ENCODE data around the gene PTPRA.
"Not testable (repeated sequence)": the region's sequence is repeated elsewhere in the genome, so short reads cannot be mapped to it uniquely, and the experiment has no call there.

Gene PTPRA

DNA sequence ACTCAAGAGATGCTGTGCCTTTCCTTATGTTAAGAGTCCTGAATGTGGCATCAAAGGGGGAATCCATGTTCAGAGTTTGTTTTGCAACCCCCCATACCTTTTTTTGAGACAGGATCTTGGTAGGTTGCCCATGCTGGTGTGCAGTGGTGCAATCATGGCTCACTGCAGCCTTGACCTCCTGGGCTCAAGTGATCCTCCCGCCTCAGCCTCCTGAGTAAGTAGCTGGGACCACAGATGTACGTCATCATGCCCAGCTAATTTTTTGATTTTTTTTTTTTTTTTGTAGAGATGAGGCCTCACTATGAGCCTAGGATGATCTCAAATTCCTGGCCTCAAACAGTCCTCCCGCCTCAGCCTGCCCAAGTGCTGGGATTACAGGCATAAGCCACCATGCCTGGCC lies 16.5 kb downstream of the PTPRA start:
- no peak for DNase-seq (ENCODE audit: low spot score)

DNA sequence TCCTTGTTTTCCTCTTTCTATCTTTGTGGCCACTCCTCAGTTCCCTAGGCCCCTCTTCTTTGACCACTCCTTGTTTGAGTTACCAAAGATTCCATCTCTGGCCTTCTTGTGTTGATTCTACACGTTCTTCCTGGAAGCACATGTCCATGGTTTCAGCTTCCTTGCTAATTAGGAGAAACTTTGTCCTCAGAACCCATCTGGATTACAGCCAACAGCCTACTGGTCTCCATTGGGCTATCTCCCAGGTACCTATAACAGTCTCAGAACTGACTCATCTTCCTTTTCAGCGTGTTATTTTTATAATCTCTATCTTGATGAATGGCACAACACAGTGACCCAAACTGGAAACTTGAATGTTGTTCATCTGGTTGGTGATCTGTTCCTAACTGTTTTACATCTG lies 17.5 kb downstream of the PTPRA start:
- DNase-seq (ENCODE audit: low spot score) = no peak

DNA sequence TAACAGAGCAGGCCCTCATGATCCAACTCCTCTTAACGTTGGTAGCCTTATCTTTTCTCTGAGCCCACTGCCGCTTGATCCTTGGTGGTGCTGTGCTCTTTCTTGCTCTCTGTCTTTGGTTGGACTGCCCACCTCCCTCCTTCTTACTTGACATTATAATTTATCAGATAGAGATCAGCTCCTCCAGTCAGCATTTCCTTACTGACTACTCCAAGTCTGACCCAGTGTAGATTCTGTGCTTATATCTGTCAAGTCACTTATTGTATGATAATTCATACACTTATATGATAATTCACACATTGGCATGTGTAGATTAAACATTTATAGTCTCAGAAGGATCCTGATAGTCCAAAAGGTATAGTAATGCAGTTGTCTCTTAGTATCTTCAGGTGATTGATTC lies 18.1 kb downstream of the PTPRA start:
- no peak for DNase-seq (ENCODE audit: low spot score)

DNA sequence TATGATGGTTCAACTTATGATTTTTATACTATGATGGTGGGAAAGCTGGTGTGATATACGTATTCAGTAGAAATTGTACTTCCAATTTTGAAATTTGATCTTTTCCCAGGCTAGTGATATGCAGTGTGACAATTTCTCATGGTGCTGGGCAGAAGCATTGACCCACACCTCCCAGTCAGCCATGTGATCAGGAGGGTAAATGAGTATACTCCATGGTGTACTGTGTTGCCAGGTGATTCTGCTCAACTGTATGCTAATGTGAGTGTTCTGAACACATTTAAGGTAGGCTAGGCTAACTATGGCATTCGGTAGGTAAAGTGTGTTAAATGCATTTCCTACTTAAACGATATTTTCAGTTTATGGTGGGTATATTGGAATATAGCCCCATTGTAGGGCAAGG lies 19.1 kb downstream of the PTPRA start:
- no peak for DNase-seq (ENCODE audit: low spot score)

DNA sequence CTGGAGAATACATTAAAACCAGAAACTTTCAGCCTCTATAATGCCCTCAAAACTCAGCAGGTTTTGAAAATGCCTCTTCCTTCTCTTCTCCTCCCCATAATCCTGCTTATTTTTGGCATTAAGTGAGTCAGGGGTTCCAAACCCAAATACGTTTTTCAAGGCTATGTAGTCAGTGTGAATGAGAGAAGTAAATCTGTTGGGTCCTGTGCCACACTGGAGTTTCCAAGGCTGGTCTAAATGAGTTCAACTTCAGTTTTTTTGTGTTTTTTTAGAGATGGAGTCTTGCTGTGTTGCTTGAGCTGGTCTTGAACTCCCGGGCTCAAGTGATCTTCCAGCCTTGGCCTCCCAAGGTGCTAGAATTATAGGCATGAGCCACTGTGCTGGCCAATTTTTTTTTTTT lies 20.9 kb downstream of the PTPRA start:
- DNase-seq (ENCODE audit: low spot score) = no peak

DNA sequence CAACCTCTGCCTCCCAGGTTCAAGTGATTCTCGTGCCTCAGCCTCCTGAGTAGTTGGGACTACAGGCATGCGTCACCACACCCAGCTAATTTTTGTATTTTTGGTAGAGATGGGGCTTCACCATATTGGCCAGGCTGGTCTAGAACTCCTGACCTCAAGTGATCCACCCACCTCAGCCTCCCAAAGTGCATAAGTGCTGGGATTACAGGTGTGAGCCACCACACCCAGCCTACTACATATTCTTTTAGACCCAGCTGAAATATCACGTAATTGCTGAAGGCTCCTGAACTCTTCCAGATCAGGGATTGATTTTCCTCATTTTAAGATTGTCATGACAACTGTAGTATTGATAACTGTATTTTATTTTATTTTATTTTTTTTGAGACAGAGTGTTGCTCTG lies 21.9 kb downstream of the PTPRA start:
- not testable (repeated sequence) for DNase-seq (ENCODE audit: low spot score)

DNA sequence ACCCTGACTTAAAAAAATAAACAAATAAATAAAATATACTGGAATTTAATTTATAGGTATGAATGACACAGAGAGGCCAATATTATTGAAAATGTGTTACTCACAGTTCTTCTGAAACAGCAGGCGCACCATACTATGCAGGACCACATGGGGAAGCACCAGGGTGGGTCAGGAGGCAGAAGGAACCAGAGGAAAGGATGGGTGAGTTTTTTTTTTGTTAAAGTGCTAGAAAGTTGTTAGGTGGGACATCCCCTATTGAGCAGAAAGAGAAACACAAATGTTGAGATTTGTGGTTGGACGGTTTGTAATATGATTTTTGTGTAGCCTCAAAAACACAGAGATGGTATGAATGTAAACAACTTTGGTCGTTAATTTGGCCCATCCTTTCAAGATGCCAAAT lies 26.0 kb downstream of the PTPRA start:
- no peak for DNase-seq (ENCODE audit: low spot score)

DNA sequence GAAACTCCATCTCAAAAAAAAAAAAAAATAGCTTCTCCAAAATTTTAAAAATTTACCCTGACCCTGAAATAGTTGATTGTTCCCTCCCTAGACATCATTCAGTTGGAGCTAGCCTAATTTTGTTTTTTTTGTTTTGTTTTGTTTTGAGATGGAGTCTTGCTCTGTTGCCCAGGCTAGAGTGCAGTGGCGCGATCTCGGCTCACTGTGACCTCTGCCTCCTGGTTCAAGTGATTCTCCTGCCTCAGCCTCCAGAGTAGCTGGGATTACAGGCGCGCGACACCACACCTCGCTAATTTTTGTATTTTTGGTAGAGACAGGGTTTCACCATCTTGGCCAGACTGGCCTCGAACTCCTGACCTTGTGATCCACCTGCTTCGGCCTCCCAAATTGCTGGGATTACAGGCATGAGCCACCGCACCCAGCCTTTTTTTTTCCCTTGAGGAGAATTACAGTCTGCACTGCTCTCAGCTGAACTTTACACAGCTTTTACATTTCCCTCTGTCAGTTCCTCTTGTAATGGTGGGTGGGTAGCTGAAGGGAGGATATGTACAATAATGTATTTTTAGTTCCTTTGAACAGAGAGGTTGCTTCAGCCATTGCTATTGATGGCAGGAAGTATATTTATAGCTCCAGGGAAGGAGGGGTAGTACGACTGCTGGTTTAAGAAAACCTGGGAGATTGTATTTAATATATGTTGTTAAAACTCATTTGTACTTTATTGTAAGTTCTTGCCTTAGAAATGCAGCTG lies 27.7 kb downstream of the PTPRA start:
- DNase-seq (ENCODE audit: low spot score) = no peak

DNA sequence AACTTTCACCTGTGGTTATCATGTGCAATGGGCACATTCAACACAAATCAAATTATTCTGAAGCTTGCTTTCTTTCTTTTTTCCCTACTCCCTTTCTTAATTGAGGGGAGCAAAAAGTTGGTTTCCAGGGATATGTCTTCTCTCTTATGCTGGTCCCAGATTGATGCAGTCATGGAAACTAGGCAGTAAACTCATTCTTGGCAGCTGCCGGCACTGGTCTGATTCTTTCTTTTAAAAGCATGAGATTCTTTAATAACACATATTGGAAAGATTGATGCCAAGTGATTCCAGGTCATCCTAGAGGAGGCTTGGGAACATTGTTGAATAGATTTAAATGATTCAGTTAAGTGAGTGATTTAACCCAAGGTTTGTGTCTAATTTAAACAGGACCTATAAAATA lies 29.0 kb downstream of the PTPRA start:
- DNase-seq (ENCODE audit: low spot score) = no peak

DNA sequence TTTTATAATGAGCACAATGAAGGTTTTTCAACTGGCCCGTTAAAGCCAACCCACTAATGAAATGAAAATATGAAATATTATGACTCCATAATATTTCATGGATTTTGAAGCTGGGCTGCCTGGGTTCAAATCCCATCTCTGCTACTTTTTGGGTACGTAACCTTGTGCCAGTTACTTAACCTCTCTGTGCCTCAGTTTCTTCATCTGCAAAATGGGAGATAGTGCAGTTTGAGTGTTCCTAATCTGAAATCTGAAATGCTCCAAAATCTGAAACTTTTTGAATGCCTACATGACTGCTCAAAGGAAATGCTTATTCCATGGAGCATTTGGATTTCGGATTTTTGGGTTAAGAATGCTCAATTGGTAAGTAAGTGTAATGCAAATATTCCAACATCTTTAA lies 29.5 kb downstream of the PTPRA start:
- no peak for DNase-seq (ENCODE audit: low spot score)

DNA sequence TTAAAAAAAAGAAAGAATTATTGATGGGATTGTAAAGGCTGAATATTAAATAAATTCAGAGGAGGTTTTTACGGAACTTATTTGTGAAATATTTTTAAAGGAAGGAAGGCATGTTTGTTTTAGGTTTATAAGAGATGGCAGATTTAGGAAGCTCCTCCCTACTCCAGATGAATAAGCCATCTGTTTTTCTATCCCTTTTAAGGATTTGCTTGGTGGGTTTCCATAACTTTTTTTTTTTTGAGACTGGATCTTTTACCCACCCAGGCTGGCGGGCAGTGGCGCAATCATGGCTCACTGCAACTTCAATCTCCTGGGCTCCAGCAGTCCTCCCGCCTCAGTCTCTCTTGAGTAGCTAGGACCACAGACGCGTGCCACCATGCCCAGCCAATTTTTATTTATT lies 30.4 kb downstream of the PTPRA start:
- DNase-seq (ENCODE audit: low spot score) = no peak

DNA sequence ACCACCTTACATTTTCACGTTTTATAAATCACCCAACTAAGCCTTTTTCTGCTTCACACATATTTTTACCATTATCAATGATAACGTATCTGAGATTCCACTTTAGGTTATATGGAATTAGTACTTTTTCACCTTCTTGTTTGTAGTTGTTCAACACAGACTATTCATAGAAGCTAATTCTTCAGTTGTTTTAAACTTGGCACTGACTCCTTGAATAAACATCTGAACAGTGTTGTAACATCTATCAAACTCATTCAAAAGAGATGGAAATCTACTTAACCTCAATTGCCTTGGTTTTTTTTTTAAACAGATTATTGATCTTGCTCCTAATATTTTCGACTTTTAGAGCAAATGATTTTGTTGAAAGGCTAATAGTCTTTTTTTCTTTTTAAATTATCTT lies 34.2 kb downstream of the PTPRA start:
- DNase-seq (ENCODE audit: low spot score) = no peak

DNA sequence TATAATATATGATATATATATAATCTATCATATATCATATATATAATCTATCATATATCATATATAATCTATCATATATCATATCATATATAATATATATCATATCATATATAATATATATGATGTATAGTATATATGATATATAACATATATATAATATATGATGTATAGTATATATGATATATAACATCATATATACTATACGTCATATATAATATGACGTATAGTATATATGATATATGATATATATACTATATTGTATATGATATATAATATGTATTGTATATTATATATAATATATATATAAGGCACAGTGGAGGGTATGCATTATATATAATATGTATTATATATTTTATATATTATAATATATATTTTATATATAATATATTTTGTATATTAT lies 36.7 kb downstream of the PTPRA start:
- DNase-seq (ENCODE audit: low spot score) = no peak

DNA sequence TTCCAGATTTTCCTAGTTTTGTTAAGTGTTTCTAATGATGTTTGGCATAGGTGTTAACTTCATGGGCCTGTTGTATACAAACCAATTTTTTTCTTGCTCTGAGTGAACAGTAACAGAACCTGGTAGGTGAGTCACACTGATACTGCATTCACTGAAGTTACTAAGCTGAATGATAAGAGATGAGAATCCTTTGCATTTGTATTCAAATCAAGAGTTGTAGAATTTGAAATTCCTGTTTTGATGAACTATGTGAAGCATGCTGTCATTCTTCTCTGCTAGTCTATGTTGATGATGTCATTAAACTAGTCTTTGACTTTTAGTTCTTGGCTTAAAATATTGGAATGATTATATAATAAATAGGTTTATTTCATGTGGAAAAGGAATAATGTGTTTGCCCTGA lies 37.9 kb downstream of the PTPRA start:
- no peak for DNase-seq (ENCODE audit: low spot score)

DNA sequence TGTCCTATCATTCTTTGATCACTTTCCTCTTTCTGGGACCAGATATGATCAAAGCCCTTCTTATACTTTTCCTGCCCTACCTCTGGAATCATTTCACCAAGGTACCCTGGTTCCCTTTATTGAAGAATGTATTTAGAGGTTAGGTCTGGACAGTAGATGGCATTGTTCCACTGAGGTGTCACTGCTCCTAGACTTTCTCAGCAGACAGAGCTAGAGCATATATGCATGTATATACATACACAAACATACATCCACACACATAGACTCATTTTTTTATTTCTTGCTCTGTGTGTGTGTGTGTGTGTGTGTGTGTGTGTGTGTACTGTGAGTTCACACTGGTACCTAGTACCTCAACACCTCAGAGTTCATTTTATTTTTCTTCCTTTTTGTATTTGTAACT lies 40.9 kb downstream of the PTPRA start:
- no peak for DNase-seq (ENCODE audit: low spot score)

DNA sequence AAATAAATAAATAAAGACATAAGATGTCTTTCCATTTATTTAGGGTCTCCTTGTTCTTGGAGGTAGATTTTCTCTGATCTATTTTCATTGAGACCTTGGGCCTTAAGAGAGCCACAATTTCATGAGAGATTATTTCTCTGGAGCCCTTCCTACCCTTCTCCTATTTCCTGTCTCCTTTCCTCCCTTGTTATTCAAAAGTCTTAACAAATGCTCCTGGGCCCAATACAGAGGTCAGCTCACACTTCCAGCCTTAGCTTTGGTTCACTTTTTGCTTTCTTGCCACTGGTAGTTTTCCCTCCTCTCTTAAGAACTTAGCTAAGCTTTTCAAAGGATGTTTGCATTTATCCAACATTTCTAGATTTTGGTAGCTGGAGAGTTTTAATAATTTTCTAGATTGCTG lies 44.0 kb downstream of the PTPRA start:
- DNase-seq (ENCODE audit: low spot score) = no peak

DNA sequence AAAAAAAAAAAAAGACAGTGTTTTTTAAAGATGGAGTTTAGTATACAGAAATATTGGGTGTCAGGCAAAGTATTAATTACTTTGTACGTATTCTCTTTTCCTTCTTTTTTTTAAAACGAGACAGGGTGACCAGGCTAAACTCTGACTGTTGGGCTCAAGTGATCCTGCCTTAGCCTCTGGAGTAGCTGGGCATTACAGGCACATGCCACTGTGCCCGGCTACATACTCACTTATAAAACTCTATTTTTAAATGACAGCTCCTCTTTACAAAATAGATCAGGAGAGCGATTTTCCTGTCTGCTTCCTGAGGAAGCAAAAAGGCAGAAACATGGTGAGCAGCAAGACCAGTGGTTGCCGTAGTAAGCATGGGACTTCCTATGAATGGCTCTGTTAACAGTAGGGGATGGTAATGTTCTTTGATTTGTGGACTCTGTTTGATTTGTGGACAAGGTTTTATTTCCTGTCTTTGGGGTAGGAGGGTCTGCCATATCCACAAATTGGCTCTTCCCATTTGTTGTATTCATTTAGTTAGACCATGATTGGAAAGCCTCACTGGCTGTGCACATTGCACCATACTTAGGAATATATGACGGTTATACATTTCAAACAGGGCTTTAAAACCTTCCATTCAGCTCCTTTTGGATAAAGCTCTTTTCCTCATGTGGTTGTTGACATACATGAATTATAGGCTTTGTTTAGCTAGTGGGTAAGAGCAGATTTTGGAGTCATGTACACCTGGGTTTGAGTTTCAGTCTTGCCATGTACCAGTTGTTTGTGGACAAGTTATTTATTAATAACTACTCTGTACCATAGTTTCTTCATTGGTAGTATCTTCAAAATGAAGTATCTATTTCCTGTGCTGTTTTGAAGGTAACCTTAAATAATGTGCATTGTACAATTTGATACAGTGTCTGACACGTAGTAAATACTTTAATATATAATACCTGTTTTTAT lies 45.1 kb downstream of the PTPRA start:
- no peak for DNase-seq (ENCODE audit: low spot score)

DNA sequence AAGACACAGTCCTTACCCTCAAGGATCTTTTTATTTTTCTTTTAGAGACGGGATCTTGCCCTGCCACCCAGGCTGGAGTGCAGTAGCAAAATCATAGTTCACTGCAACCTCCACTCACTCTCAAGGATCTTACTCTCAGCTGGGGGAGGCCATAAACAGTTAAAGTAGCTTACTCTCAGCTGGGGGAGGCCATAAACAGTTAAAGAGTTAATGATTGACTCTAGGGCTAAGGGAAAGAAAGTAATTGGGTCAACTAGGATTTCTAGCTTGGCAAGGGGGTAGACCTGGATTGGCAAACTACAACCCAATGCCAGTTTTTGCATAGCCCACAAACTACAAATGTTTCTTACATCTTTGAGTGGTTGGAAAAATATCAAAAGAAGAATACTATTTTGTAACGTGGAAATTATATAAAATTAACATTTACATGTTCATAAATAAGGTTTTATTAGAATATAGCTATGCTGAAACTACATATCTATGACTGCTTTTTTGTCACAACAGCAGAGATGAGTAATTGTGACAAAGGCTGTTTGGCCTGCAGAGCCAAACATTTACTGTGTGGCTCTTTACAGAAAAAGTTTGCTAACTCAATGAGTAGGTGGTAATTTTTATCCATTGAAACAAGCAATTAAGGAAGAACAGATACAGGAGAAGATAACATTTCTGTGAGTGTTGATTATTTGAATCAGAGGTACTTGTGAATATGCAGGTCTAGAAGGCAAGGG lies 46.4 kb downstream of the PTPRA start:
- DNase-seq (ENCODE audit: low spot score) = no peak

DNA sequence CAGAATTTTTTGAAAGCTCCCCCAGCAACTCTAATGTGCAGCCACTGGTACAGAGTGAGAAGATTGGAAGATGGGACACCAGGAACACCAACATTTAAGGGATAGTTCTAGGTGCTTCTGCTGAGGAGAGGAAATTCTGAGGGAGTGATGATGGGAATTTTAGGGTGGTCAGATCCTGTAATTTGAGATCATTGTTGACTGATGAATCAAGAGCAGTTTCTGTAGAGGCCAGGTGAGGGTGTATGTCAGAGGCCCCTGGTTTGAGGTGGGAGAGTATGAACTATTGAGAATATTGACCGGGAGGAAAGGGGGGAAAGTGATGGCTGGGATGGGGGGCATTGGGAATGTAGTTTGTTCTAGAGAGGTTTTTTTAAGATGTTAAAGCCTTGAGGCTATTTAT lies 47.2 kb downstream of the PTPRA start:
- DNase-seq (ENCODE audit: low spot score) = no peak

DNA sequence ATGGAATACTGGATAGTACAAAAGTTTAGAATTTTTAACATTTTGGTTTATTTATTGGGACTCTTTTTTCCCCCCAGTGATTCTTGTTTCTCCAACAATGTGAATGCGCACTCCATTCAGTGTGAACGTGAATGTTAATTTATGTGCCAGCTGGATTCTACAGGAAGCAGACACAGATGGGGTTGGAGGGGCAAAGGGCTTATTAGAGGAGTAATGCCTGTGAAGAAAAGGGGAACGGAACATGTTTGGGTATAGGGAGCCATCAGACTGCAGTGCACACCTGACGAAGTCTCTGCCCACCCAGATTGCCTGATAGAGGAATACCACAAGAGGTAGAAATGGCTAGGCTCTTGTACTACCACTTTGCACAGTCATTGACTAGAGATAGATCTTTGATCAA lies 48.2 kb downstream of the PTPRA start:
- DNase-seq (ENCODE audit: low spot score) = no peak

DNA sequence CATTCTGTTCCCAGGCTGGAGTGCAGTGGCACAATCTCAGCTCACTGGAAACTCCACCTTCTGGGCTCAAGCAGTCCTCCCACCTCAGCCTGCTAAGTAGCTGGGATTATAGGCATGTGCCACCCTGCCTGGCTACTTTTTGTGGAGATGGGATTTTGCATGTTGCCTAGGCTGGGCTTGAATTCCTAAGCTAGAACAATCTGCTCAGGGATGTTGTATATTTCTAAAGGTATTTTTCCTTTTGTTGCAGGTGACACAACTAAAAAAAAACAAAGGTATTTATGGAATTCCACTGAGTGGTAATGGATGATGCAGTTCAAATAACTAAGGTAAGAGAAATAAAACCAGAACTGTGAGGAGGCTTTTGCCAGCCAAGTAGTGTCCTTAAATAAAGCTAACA lies 49.7 kb downstream of the PTPRA start:
- DNase-seq (ENCODE audit: low spot score) = no peak

DNA sequence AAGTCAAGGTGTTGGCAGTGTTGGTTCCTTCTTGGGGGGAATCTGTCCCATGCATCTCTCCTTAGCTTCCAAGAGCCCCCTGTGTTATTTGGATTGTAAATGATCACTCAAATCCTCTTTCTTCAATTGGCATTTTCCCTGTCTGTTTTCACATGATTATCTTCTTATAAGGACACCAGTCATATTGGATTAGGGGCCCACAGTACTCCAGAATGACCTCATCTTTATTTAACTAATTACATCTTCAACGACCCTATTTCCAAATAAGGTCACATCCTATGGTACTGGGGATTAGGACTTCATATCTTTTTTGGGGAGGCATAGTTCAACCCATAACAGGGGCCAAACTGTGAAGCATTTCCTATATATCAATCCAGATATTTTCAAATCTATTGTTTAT lies 57.3 kb downstream of the PTPRA start:
- DNase-seq (ENCODE audit: low spot score) = no peak

DNA sequence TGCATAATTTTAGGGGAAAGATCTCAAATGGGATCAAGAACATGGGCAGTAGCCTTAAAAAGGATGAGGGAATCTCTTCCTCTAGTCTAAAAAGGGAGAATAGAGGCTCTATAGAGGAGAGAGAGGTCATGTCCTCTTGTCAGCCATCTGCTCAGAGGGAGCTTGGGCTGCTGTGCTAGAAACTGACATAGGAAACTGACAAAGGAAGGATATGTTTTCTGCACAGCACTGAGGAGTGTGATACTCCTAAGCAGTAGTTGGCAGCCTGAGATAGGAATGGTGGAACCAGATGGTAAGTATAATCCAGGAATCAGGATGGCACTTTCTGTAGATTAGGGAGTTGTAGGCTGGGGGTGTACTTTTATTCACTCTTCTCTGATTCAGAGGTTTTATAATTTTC lies 59.2 kb downstream of the PTPRA start:
- no peak for DNase-seq (ENCODE audit: low spot score)
